Coronary artery (tissue), 2 donors: ENCODE results near the gene SRSF6.

Source experiments
- DNase-seq: peaks from one replicate; pipeline ENCODE4 v3.0.0-alpha.2; 2017; ENCODE audit warnings: low spot score
- H3K27ac ChIP-seq, 2 donors: fragments of 200-600 bp; sonication (generic); one replicate each; pipeline ENCODE4 v1.5.1; 2016 to 2019
- H3K4me3 ChIP-seq: fragments of 200-600 bp; sonication (generic); 2 replicates; pipeline ENCODE4 v1.5.1; 2016; ENCODE audit warnings: mild to moderate bottlenecking, moderate library complexity
- TF ChIP-seq, protein P1 (sequence below): fragments of 200-600 bp; sonication (generic); IDR thresholded peaks from one replicate; pipeline ENCODE4 v1.5.1; 2019; ENCODE audit warnings: antibody characterized with exemption

SRSF6 gene

GRCh38 chr20:43460172-43460829 is 2.6 kb downstream of the SRSF6 start:
- Histone ChIP-seq H3K4me3 (no peak overlapping the region), H3K27ac (no peak overlapping the region)
- DNase-seq, result peak; percentile 28
- TF ChIP-seq, protein P1, sequence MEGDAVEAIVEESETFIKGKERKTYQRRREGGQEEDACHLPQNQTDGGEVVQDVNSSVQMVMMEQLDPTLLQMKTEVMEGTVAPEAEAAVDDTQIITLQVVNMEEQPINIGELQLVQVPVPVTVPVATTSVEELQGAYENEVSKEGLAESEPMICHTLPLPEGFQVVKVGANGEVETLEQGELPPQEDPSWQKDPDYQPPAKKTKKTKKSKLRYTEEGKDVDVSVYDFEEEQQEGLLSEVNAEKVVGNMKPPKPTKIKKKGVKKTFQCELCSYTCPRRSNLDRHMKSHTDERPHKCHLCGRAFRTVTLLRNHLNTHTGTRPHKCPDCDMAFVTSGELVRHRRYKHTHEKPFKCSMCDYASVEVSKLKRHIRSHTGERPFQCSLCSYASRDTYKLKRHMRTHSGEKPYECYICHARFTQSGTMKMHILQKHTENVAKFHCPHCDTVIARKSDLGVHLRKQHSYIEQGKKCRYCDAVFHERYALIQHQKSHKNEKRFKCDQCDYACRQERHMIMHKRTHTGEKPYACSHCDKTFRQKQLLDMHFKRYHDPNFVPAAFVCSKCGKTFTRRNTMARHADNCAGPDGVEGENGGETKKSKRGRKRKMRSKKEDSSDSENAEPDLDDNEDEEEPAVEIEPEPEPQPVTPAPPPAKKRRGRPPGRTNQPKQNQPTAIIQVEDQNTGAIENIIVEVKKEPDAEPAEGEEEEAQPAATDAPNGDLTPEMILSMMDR, result no peak

- TF ChIP-seq, protein P1, result no peak
- Histone ChIP-seq H3K27ac (no peak overlapping the region), H3K4me3 (no peak overlapping the region)
- DNase-seq, result peak; percentile 38
These were observed 3.1 kb downstream of the SRSF6 start for GRCh38 chr20:43460830-43461200.

GRCh38 chr20:43461894-43462659 is 4.4 kb downstream of the SRSF6 start:
- TF ChIP-seq, protein P1, result no peak
- H3K27ac ChIP-seq, result no peak overlapping the region
- no peak overlapping the region for H3K4me3 ChIP-seq
- DNase-seq, result no peak

DNA sequence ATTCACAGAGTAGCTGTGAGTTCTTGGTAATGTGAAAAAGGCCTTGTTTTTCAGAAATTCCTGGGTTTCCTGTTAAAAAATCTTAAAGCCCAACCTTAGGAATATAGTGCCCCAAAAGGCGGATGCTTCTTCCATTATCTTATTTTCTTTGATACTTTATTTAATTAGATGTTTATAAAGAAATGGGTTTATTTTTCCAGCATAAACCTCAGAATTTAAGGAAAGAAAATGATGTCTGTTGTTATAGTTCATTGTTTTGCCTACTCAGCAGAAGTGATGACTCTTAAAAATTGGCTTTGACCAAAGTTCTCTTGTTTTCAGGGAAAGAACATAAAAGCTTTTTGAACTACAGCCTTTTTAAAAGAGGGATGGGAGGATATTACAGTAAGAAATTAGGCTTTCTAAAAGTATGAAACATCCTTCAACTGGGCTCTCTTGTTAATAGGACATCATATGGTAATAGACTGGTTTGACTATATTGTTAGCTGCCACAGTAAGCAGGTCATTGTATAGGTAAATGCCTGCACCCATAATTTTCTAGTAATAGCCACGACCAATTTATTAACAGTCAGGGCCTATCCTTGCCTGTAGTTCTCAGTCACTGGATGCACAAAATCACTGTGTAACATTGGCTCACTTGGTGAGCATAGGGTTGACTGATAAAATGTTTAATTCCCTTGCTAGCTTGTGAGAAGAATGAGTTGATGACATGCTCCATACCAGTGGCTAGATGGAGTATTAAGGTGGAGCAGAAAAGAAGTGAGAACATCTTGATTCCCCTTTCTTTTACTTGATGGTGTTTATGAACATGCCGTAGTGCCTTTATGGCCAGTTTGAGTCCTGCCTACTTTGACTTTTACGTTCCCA is 5.2 kb downstream of the SRSF6 start:
- no peak overlapping the region for H3K27ac ChIP-seq
- TF ChIP-seq, protein P1, result no peak
- no peak overlapping the region for H3K4me3 ChIP-seq
- no peak for DNase-seq

DNA sequence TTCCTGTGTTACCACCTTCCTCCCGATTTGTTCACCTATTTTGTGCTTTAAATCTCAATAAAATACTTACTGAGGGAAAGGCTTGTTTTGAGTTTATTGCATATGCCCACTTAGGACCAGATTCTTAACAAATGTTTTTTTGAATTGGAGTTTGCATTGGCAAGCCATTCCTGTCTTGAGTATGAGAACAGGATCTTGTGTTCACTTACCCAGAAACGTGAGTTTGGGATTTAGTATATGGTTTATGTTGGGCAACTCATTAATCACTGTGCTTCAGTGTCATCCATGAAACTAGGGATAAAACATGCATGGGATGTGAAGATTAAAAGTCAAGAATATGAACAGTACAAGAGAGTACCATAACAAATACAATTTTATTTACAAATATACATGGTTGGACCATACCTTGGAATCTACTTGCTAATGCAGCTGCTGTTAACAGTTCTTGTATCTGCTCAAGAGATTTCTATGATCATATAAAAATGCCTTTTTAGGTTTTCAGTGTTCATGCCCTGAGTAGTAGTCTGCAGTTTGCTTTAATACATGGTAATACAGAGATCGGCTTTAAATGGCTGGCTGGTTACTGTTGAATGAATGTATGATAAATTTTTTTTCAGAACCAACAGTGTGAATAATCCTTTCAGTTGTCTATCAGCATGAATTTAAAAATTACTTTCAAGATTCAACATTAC is 6.0 kb downstream of the SRSF6 start:
- no peak overlapping the region for H3K27ac ChIP-seq
- no peak overlapping the region for H3K4me3 ChIP-seq
- TF ChIP-seq, protein P1, result no peak
- no peak for DNase-seq

GRCh38 chr20:43464219-43464790 is 6.6 kb downstream of the SRSF6 start:
- no peak for DNase-seq
- TF ChIP-seq, protein P1, result no peak
- H3K27ac ChIP-seq, result no peak overlapping the region
- no peak overlapping the region for H3K4me3 ChIP-seq
